K562 (cell line): ENCODE measurements around the gene CCDC158. TPM values are rescaled to one million over a fixed set of nuclear protein-coding genes. Genes with fewer than 3 reads are reported as not detected.

Experiments
- ATAC-seq: fragments of 200-7000 bp; cut with Tn5 transposase; 3 replicates; pipeline ENCODE4 v1.9.1; 2020; ENCODE audit warnings: moderate library complexity
- BruUV-seq: library from RNA; stranded (reverse); fragments of 400-500 nt; replicated peaks from 2 replicates; lab custom pipeline; 2021; lab: Mats Ljungman, UMichigan
- CTCF ChIA-PET: fragments of 300-600 bp; formaldehyde crosslinking; extraction: SDS; loops from one replicate; lab custom pipeline; 2021; ENCODE audit warnings: low intra/inter-chr PET ratio; lab: Yijun Ruan, JAX
- POLR2A ChIA-PET: fragments of 300-600, 350-650 bp; sonication (Branson Sonifier 250); formaldehyde crosslinking; extraction: SDS; loops from one replicate; lab custom pipeline; 2021; ENCODE audit warnings: antibody characterized with exemption, inconsistent platforms; lab: Yijun Ruan, JAX
- DNase-seq, 4 experiments: peaks; one replicate each; pipeline versions ENCODE4 v3.0.0 to v3.0.0-alpha.2; 2011 to 2018; ENCODE audit warnings: low spot score in 3 of 4, mixed read lengths in 3 of 4; ENCODE audit errors: extremely low read depth in 1 of 4
- FAIRE-seq: peaks from 2 replicates; lab custom pipeline; 2011; peaks lifted over from hg19 to GRCh38; lab: Jason Lieb, UNC
- H2AFZ ChIP-seq: 2 replicates; pipeline ENCODE4 v1.6.0; 2011; ENCODE audit warnings: low read depth, low read length, control low read depth, inconsistent platforms
- H3K27ac ChIP-seq: fragments of 200-600 bp; 3 replicates; pipeline ENCODE4 v1.8.0; 2011; ENCODE audit warnings: low read depth, mild to moderate bottlenecking, control low read depth, inconsistent platforms, low read length, moderate library complexity, mixed read lengths; ENCODE audit errors: extremely low read depth
- H3K27me3 ChIP-seq, 2 experiments: fragments of 300-600 bp in 1 of 2; 2 replicates in 1 of 2; 3 replicates in 1 of 2; pipeline versions ENCODE4 v1.6.0 to v1.8.0; 2011; ENCODE audit warnings: inconsistent platforms in 2 of 2, low read length in 2 of 2, mild to moderate bottlenecking in 1 of 2, mixed read lengths in 1 of 2, moderate library complexity in 1 of 2; ENCODE audit not compliant: control insufficient read depth in 2 of 2, insufficient read depth in 2 of 2
- H3K36me3 ChIP-seq: fragments of 300-600 bp; 3 replicates; pipeline ENCODE4 v1.8.0; 2011; ENCODE audit warnings: mild to moderate bottlenecking, low read length, inconsistent platforms; ENCODE audit not compliant: control insufficient read depth, insufficient read depth
- H3K4me1 ChIP-seq, 2 experiments: fragments of 200-600 bp in 1 of 2; replicated peaks in 1 of 2; 2 replicates in 1 of 2; 3 replicates in 1 of 2; pipeline versions ENCODE4 v1.5.1 to v1.8.0; 2011; ENCODE audit warnings: inconsistent platforms in 2 of 2, low read length in 2 of 2, mild to moderate bottlenecking in 1 of 2, mixed read lengths in 1 of 2, moderate library complexity in 1 of 2; ENCODE audit not compliant: control insufficient read depth in 2 of 2, insufficient read depth in 2 of 2
- H3K4me2 ChIP-seq: 2 replicates; pipeline ENCODE4 v1.6.1; 2011; ENCODE audit warnings: low read length, control low read depth, inconsistent platforms, mixed read lengths; ENCODE audit not compliant: insufficient read depth
- H3K4me3 ChIP-seq: fragments of 200-600 bp; sonication (generic), shearing (Covaris generic); 2 replicates; pipeline ENCODE4 v1.5.1; 2016; ENCODE audit warnings: control low read depth, inconsistent platforms
- H3K79me2 ChIP-seq: fragments of 200-600 bp; 3 replicates; pipeline ENCODE4 v1.8.0; 2011; ENCODE audit warnings: low read length, inconsistent platforms; ENCODE audit not compliant: control insufficient read depth, insufficient read depth
- H3K9ac ChIP-seq, 2 experiments: 2 replicates each; pipeline versions ENCODE4 v1.6.0 to v1.6.1; 2011; ENCODE audit warnings: low read depth in 2 of 2, low read length in 2 of 2, control low read depth in 1 of 2, inconsistent platforms in 1 of 2, mild to moderate bottlenecking in 1 of 2, mixed read lengths in 1 of 2; ENCODE audit not compliant: insufficient read depth in 1 of 2
- H3K9me1 ChIP-seq: one replicate; pipeline ENCODE4 v1.6.0; 2011; ENCODE audit warnings: inconsistent platforms, mild to moderate bottlenecking, low read length, moderate library complexity; ENCODE audit not compliant: control insufficient read depth, insufficient read depth
- H3K9me3 ChIP-seq: replicated peaks from 2 replicates; pipeline ENCODE4 v1.5.1; 2011; ENCODE audit warnings: low read depth, low read length, inconsistent platforms; ENCODE audit not compliant: control insufficient read depth, insufficient read depth
- H4K20me1 ChIP-seq: replicated peaks from 2 replicates; pipeline ENCODE4 v1.6.1; 2011; ENCODE audit warnings: low read length, inconsistent platforms, mixed read lengths; ENCODE audit not compliant: control insufficient read depth, insufficient read depth
- CREB1 ChIP-seq, 2 experiments: sonication (generic) in 1 of 2; formaldehyde crosslinking in 1 of 2; IDR thresholded peaks; 2 replicates each; pipeline versions ENCODE4 v1.6.1 to v1.8.0; 2012 to 2022; ENCODE audit warnings: inconsistent platforms in 1 of 2, mild to moderate bottlenecking in 1 of 2, missing genetic modification reagents in 1 of 2, moderate library complexity in 1 of 2
- KDM1A ChIP-seq, 2 experiments: fragments of 450-650 bp; IDR thresholded peaks; 2 replicates each; pipeline ENCODE4 v1.6.1; 2016; ENCODE audit warnings: mild to moderate bottlenecking in 2 of 2
- MAZ ChIP-seq, 2 experiments: fragments of 450-650 bp in 1 of 2; sonication (generic) in 1 of 2; formaldehyde crosslinking; IDR thresholded peaks in 1 of 2; conservative IDR thresholded peaks in 1 of 2; 2 replicates each; pipeline versions ENCODE4 v1.4.0 to v1.5.0; 2020; ENCODE audit warnings: mild to moderate bottlenecking in 1 of 2, missing genetic modification reagents in 1 of 2
- SREBF2 ChIP-seq: sonication (generic); formaldehyde crosslinking; IDR thresholded peaks from 2 replicates; pipeline ENCODE4 v1.4.0; 2020; ENCODE audit warnings: mild to moderate bottlenecking, missing genetic modification reagents
- TARDBP ChIP-seq: fragments of 450-650 bp; IDR thresholded peaks from 2 replicates; pipeline ENCODE4 v1.6.1; 2016
- WGBS: fragments of 100-300 bp; shearing (Covaris generic); methylation state at CpG from one replicate; pipeline ENCODE4 v1.1.6; 2016; ENCODE audit warnings: low coverage, mixed read lengths; ENCODE audit not compliant: insufficient coverage; ENCODE audit errors: missing lambda C conversion rate; 5-methylcytosine and 5-hydroxymethylcytosine counted together
- in situ Hi-C: fragments of 300-500 bp; cut with MboI; formaldehyde crosslinking; loops from 4 replicates; pipeline ENCODE4 v1.15.0; 2018; ENCODE audit warnings: inconsistent platforms, mixed read lengths
- intact Hi-C: fragments of 100-400 bp; cut with micrococcal nuclease; formaldehyde crosslinking; loops from 2 replicates; pipeline ENCODE4 v1.14.2; 2022
- polyA plus RNA-seq, 8 experiments: library from polyadenylated mRNA; depleted of rRNA in 4 of 8; stranded (reverse) in 5 of 8; unstranded in 3 of 8; fragments of >200 nt; fragmentation: Nextera tagmentation in 2 of 8; fragmentation: Illumina TruSeq in 1 of 8; extraction: Ambion mirVana in 2 of 8; extraction: Trizol in 1 of 8; gene quantifications; 2 replicates each; pipeline versions ENCODE4 v1.2.1 to v1.2.3, GENCODE V29; 2011 to 2014; ENCODE audit warnings: inconsistent platforms in 1 of 8, missing spikeins in 1 of 8
- total RNA-seq, 7 experiments: library from RNA; depleted of rRNA in 6 of 7; stranded (reverse); fragments of >200 nt in 6 of 7; fragmentation: Illumina TruSeq in 2 of 7; extraction: Trizol in 2 of 7; gene quantifications; 2 replicates each; pipeline versions ENCODE4 v1.2.1 to v1.2.3, GENCODE V29; 2011 to 2021; ENCODE audit warnings: low replicate concordance in 1 of 7
- TF ChIP-seq, protein P1 (sequence below), 2 experiments: IDR thresholded peaks; 2 replicates each; pipeline ENCODE4 v1.6.1; 2012; ENCODE audit warnings: improper control_type of control experiment in 2 of 2, low read depth in 2 of 2, low read length in 2 of 2, borderline replicate concordance in 1 of 2
- TF ChIP-seq, protein P2 (sequence below): sonication (generic); formaldehyde crosslinking; IDR thresholded peaks from 2 replicates; pipeline ENCODE4 v1.8.0; 2023; ENCODE audit warnings: mild to moderate bottlenecking, missing genetic modification reagents
- TF ChIP-seq, protein P3 (sequence below): fragments of 250-450 bp; sonication (Bioruptor Pico); IDR thresholded peaks from 2 replicates; pipeline ENCODE4 v1.9.0; 2021; ENCODE audit warnings: mild to moderate bottlenecking, inconsistent platforms
- TF ChIP-seq, protein P4 (sequence below): sonication (generic); formaldehyde crosslinking; IDR thresholded peaks from 2 replicates; pipeline ENCODE4 v1.5.0; 2020; ENCODE audit warnings: missing genetic modification reagents
- TF ChIP-seq, protein P5 (sequence below): fragments of 250-450 bp; sonication (Bioruptor Pico); IDR thresholded peaks from 2 replicates; pipeline ENCODE4 v1.4.0; 2020; ENCODE audit warnings: mild to moderate bottlenecking, moderate library complexity

Gene CCDC158
- total and polyA plus RNA-seq, 9 of the 15 experiments (the other 6 are each of a cell fraction or from before 2014, with no cell fraction given) = not detected

DNA sequence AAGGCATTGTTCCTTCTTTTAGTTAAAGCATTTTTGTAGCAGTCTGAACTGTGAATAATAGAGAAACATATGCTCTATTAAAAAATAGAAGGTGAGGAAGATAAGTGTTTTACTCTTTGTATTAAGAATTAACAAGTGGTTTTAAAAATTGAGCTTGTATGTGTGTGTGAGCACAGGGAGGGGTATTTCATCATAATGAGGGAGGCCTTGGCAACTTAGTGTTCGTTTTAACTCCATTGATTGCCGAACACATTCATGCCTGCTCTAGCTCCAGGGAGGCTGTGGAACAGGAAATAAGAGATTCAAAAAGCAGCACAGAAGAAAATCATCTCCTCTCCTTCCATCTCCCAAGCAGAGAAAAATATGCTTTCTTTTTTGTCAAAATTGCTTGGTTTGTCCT lies 28.9 kb upstream of the CCDC158 start (continued):
- TF ChIP-seq, protein P1, sequence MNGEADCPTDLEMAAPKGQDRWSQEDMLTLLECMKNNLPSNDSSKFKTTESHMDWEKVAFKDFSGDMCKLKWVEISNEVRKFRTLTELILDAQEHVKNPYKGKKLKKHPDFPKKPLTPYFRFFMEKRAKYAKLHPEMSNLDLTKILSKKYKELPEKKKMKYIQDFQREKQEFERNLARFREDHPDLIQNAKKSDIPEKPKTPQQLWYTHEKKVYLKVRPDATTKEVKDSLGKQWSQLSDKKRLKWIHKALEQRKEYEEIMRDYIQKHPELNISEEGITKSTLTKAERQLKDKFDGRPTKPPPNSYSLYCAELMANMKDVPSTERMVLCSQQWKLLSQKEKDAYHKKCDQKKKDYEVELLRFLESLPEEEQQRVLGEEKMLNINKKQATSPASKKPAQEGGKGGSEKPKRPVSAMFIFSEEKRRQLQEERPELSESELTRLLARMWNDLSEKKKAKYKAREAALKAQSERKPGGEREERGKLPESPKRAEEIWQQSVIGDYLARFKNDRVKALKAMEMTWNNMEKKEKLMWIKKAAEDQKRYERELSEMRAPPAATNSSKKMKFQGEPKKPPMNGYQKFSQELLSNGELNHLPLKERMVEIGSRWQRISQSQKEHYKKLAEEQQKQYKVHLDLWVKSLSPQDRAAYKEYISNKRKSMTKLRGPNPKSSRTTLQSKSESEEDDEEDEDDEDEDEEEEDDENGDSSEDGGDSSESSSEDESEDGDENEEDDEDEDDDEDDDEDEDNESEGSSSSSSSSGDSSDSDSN (IDR thresholded peaks at IDR 0.05; ENCODE audit: borderline replicate concordance in 1 of 2, low read depth in 2 of 2, low read length in 2 of 2) = no peak
- TF ChIP-seq, protein P2, sequence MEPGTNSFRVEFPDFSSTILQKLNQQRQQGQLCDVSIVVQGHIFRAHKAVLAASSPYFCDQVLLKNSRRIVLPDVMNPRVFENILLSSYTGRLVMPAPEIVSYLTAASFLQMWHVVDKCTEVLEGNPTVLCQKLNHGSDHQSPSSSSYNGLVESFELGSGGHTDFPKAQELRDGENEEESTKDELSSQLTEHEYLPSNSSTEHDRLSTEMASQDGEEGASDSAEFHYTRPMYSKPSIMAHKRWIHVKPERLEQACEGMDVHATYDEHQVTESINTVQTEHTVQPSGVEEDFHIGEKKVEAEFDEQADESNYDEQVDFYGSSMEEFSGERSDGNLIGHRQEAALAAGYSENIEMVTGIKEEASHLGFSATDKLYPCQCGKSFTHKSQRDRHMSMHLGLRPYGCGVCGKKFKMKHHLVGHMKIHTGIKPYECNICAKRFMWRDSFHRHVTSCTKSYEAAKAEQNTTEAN (CRISPR knock-in tag) = no peak
- TF ChIP-seq MAZ (CRISPR knock-in tag; conservative IDR thresholded peaks at IDR 0.05 in 1 of 2, IDR thresholded peaks at IDR 0.05 in 1 of 2) (no peak), KDM1A (IDR thresholded peaks at IDR 0.05) (no peak), SREBF2 (CRISPR knock-in tag) (no peak)

DNA sequence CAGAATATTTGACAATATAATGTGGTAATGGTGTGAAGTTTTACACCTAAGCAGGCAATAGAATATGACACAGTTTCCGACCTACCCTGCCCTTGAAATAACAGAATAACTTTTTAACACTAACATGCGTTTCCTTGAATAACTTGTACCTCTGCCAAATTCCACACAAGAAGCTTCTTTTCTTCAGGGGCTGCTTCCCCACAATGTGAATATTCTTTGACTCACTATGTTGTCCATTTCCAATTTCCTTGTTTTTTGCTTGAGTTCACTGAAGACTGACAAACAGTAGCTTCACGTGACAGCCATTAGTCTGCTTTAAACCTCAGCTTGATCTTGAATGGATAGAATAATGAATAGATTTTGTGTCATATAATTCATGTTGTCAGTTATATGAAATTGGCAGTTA lies 28.4 kb upstream of the CCDC158 start:
- H3K4me3 ChIP-seq = no peak overlapping the region
- no peaks in the 10 kb centered on the region for H3K9me1 ChIP-seq
- in situ Hi-C loops (no loop called here), intact Hi-C loops (no loop called here)
- ChIA-PET CTCF (no interaction called here), POLR2A (no interaction called here)
- DNase-seq = no peak
- H3K9ac ChIP-seq = no peak overlapping the region
- H3K4me1 ChIP-seq = no peaks in the 10 kb centered on the region
- no peaks in the 10 kb centered on the region for H3K79me2 ChIP-seq
- no peak for FAIRE-seq
- no peaks in the 10 kb centered on the region for H3K36me3 ChIP-seq
- H3K9me3 ChIP-seq = no peaks in the 10 kb centered on the region
- H3K4me2 ChIP-seq = no peak overlapping the region
- no peak for ATAC-seq
- no peak overlapping the region for H3K27ac ChIP-seq
- BruUV-seq = no TSS peak
- 0% methylated on average over 3 of the region's 3 CpGs for WGBS
- no peak overlapping the region for H2AFZ ChIP-seq
- H4K20me1 ChIP-seq = no peaks in the 10 kb centered on the region
- peaks cover 0 to 7% of the 10 kb centered on the region in 2 experiments; a peak in 2 of 5 replicates for H3K27me3 ChIP-seq
- TF ChIP-seq, protein P3, sequence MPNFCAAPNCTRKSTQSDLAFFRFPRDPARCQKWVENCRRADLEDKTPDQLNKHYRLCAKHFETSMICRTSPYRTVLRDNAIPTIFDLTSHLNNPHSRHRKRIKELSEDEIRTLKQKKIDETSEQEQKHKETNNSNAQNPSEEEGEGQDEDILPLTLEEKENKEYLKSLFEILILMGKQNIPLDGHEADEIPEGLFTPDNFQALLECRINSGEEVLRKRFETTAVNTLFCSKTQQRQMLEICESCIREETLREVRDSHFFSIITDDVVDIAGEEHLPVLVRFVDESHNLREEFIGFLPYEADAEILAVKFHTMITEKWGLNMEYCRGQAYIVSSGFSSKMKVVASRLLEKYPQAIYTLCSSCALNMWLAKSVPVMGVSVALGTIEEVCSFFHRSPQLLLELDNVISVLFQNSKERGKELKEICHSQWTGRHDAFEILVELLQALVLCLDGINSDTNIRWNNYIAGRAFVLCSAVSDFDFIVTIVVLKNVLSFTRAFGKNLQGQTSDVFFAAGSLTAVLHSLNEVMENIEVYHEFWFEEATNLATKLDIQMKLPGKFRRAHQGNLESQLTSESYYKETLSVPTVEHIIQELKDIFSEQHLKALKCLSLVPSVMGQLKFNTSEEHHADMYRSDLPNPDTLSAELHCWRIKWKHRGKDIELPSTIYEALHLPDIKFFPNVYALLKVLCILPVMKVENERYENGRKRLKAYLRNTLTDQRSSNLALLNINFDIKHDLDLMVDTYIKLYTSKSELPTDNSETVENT (CRISPR knock-in tag) = no peak
- no peak for TF ChIP-seq CREB1 (IDR thresholded peaks at IDR 0.05)
- TF ChIP-seq CREB1 (CRISPR knock-in tag; IDR thresholded peaks at IDR 0.05) = no peak
- TF ChIP-seq, protein P4, sequence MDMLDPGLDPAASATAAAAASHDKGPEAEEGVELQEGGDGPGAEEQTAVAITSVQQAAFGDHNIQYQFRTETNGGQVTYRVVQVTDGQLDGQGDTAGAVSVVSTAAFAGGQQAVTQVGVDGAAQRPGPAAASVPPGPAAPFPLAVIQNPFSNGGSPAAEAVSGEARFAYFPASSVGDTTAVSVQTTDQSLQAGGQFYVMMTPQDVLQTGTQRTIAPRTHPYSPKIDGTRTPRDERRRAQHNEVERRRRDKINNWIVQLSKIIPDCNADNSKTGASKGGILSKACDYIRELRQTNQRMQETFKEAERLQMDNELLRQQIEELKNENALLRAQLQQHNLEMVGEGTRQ = no peak
- TF ChIP-seq, protein P5, sequence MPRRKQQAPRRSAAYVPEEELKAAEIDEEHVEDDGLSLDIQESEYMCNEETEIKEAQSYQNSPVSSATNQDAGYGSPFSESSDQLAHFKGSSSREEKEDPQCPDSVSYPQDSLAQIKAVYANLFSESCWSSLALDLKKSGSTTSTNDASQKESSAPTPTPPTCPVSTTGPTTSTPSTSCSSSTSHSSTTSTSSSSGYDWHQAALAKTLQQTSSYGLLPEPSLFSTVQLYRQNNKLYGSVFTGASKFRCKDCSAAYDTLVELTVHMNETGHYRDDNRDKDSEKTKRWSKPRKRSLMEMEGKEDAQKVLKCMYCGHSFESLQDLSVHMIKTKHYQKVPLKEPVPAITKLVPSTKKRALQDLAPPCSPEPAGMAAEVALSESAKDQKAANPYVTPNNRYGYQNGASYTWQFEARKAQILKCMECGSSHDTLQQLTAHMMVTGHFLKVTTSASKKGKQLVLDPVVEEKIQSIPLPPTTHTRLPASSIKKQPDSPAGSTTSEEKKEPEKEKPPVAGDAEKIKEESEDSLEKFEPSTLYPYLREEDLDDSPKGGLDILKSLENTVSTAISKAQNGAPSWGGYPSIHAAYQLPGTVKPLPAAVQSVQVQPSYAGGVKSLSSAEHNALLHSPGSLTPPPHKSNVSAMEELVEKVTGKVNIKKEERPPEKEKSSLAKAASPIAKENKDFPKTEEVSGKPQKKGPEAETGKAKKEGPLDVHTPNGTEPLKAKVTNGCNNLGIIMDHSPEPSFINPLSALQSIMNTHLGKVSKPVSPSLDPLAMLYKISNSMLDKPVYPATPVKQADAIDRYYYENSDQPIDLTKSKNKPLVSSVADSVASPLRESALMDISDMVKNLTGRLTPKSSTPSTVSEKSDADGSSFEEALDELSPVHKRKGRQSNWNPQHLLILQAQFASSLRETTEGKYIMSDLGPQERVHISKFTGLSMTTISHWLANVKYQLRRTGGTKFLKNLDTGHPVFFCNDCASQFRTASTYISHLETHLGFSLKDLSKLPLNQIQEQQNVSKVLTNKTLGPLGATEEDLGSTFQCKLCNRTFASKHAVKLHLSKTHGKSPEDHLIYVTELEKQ (CRISPR knock-in tag) = no peak
- TF ChIP-seq TARDBP = no peak
